AG04449 (cell line): ENCODE results near the gene FRRS1.
"Not testable (repeated sequence)": the region's sequence is repeated elsewhere in the genome, so short reads cannot be mapped to it uniquely, and the experiment has no call there.

Experiments used
- CTCF ChIA-PET: fragments of 350-600 bp; formaldehyde crosslinking; extraction: SDS; loops from one replicate; lab custom pipeline; 2021; ENCODE audit warnings: antibody characterized with exemption; lab: Yijun Ruan, JAX
- POLR2A ChIA-PET: fragments of 400-600, 350-600 bp; formaldehyde crosslinking; extraction: SDS; loops from one replicate; lab custom pipeline; 2020; ENCODE audit warnings: antibody characterized with exemption, inconsistent platforms; lab: Yijun Ruan, JAX
- DNase-seq: peaks from one replicate; pipeline ENCODE4 v3.0.0-alpha.2; 2010; ENCODE audit warnings: low read depth, low spot score
- H3K4me3 ChIP-seq: 2 replicates; pipeline ENCODE4 v1.5.1; 2011; ENCODE audit warnings: low read depth, mild to moderate bottlenecking, control low read depth, low read length
- CTCF ChIP-seq: IDR thresholded peaks from one replicate; pipeline ENCODE4 v1.5.1; 2011; ENCODE audit warnings: mild to moderate bottlenecking, moderate library complexity, low read length, control low read depth, inconsistent platforms; ENCODE audit not compliant: insufficient read depth; ENCODE audit errors: missing control alignments

FRRS1 gene

GRCh38 chr1:99801584-99801983 is 35.1 kb upstream of the FRRS1 start:
- DNase-seq: no peak
- ChIA-PET POLR2A (no interaction called here), CTCF (no interaction called here)
- no peak for TF ChIP-seq CTCF
- H3K4me3 ChIP-seq: no peak overlapping the region

- POLR2A ChIA-PET, H3K4me3 ChIP-seq, CTCF ChIA-PET, DNase-seq: not testable (repeated sequence)
These were observed 27.4 kb upstream of the FRRS1 start for GRCh38 chr1:99793861-99794260.

DNA sequence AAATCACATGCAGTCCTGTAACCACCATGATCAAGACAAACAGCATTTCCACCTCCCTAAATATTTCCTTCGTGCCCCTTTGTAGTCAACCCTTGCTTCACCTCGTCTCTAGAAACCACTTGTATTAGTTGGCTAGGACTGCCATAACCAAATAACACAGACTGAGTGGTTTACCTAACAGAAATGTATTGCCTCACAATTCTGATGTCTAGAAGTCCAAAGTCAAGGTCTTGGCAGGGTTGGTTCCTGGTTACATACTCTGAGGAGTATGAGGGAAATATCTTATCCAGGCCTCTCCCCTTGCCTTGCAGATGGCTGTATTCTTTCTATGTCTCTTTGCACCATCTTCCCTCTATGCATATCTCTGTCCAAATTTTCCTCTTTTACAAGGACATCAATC is 23.3 kb upstream of the FRRS1 start:
- no peak overlapping the region for H3K4me3 ChIP-seq
- TF ChIP-seq CTCF: no peak
- DNase-seq: no peak
- ChIA-PET CTCF (interaction anchor here (1.2 to 1.4 kb wide), 2 partner anchors 8 to 10 kb away, joined by 3 to 4 read pairs; no protein-coding TSS in a partner anchor), POLR2A (no interaction called here)

DNA sequence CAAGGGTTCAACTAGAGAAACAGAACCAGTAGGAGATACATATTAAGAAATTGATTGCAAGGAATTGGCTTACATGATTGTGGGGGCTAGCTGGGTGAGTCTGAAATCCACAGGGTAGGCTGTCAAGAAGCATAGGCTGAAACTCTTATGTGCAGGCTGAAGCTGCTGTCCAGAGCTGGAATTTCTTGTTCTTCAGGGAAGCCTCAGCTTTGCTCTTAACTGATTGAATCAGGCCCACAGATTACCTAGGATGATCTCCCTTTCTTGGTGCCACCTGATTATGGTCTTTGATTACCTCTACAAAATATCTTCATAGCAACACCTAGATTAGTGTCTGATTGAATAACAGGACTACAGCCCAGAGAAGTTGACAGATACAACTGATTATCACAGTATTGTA is 22.5 kb upstream of the FRRS1 start:
- CTCF ChIA-PET: interaction anchor here (1.2 to 1.4 kb wide), 2 partner anchors 9 kb away, joined by 3 to 4 read pairs; no protein-coding TSS in a partner anchor
- DNase-seq: no peak
- H3K4me3 ChIP-seq: no peak overlapping the region
- POLR2A ChIA-PET: no interaction called here
- no peak for TF ChIP-seq CTCF

DNA sequence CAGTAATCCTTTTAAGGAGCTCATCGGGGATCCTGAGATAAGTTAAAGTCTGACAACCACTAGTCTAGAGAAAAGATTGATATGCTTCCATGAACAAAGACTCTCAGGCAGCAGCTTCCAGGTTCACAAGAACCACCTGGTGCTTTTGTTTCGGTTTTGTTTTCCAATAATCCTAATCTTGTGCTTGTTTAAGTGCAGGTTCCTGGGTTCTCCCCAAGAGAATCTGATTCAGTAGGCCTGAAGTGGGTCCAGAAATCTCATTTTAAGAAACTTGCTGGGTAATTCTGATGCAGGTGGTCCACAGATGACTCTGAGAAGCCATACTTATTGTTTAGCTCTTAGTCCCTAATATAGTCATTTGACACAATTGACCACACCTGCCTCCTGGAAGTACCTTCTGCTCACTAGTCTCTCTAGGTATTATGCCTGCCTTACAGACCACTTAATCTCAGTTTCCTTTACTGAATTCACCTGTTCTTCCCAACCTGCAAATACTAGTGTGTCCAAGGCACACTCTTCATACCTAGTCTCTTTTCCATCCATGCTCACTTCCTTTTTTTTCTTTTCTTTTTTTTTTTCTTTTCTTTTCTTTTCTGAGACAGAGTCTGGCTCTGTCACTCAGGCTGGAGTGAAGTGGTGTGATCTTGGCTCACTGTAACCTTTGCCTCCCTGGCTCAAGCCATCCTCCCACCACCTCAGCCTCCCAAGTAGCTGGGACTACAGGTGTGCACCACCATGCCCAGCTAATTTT is 20.5 kb upstream of the FRRS1 start:
- ChIA-PET POLR2A (no interaction called here), CTCF (interaction anchor here (0.8 to 0.9 kb wide), 2 partner anchors 33 to 58 kb away, joined by 3 read pairs; no protein-coding TSS in a partner anchor)
- no peak overlapping the region for H3K4me3 ChIP-seq
- TF ChIP-seq CTCF: no peak
- no peak for DNase-seq

- ChIA-PET POLR2A (no interaction called here), CTCF (no interaction called here)
- H3K4me3 ChIP-seq: no peak overlapping the region
- DNase-seq: no peak
- no peak for TF ChIP-seq CTCF
These were observed 18.4 kb upstream of the FRRS1 start for GRCh38 chr1:99784809-99785255.

GRCh38 chr1:99784143-99784542 is 17.7 kb upstream of the FRRS1 start:
- H3K4me3 ChIP-seq: no peak overlapping the region
- no peak for DNase-seq
- CTCF ChIA-PET: no interaction called here
- no peak for TF ChIP-seq CTCF
- POLR2A ChIA-PET: no interaction called here
